ENCODE measurements around the gene ZNF529.
"Not testable (repeated sequence)": the region's sequence is repeated elsewhere in the genome, so short reads cannot be mapped to it uniquely, and the experiment has no call there.

ZNF529 gene

DNA sequence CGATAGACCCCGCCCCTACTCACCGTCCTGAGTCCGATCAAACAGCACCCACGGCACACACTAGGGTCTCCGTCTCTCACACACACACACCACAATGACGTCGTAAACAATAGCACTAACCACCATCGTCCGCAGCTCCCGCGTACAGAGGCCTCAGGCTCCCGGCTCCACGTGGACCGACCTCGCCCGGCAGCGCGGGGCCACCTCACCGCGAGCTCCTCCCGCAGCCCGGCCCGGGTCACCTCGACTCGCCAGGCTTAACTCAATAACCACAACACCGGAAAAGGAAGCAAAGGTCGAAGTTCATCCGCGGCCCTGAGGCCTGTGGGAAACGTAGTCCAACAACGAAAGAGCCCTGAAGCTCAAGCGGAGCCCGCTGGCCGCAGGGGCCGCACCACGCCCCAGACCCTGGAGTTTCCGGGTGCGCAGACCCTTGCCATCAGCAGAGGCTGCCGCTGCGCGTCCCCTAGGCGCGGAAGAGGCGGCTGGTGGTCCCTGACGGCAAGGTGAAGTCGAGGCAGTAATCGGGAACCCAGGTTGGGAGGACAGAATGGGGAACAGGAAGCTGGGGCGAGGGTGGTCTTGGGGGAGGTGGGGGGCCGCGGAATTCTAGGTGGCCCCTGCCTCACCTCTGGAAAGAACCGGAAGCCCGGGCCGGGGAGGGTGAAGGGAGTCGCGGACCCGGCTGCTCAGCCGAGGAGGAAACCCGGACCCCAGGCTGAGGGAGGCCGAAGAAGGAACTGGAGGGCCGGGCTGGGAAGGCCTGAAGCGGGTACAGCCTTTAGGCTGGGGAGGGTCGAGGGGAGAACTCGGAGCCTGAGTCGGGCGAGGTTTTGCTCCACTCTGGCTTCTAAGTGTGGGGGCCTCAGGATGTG, at the start of gene ZNF529:
Gene ZNF529, minus strand, starts transcription at position 273 of the 875 bp plus-strand sequence. CDS start 946 bp downstream, outside the sequence.
- peak; percentile 75 to 81 for DNase-seq (ENCODE audit: low read depth in 2 of 2)

DNA sequence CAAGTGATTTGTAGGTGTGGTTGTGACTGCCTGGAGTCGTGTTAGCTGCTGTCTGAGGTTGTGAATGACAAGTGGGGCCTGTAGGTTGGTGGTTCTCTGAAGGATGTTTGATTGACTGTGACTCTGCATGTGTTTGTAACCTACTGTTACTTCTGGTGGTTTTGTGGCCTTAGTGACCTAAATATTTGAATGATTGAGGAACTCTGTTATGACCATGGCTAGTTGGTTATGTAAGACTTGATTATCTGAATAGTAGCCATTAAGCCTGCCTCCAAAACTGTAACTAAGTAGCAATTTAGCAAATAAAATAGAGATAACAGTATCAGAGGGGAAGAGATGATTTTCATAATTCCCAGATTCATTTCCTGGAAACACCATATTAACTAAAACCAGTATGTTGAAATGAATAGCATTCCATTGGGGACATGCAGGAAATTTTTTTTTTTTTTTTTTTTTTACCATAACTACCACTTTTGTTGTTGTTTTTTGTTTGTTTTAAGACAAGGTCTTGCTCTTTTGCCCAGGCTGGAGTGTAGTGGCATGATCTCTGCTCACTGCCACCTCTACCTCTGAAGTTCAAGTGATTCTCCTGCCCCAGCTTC, 32.9 kb upstream of the ZNF529 start:
- DNase-seq (ENCODE audit: low read depth in 2 of 2), result no peak

DNA sequence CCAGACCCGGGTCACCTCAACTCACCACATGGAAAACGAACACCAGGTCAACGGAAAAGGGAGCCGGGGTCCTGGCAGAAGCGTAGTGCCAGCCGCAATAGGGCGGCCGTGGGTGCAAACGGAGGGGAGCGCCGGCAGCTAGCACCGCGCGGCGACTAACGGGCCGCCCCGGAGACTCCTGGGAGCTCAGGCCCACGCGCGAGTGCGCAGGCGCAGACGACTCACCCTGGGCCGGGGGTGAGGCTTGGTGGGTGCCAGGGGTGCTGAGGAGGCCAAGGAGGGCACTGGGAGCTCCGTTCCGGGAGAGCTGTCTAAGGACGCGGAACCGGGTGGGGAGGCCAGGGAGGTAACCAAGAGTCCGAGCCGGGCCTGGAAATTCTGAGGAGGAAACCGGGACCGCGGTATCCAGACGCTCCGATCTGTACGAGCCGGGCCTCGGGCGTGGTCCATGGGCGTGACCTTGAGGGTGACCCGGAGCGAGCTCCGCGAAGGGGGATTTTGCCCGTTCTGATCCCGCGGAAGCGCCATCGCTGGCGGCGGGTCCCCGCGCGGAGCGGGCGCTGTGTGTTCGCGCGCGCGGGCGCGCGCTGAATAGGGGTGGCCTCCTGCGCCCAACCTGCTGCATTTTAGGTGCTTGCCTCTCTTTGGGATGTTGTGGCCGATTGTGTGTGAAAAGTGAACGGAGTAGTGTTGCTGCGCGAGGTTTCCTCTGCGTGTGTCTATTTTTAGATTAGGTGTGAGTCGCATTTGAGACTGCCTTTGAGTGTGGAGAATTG, 32.2 kb upstream of the ZNF529 start, which contains the start of gene ZNF382:
Gene ZNF382, plus strand, starts transcription at position 213 of the 776 bp plus-strand sequence. CDS start 4,602 bp downstream, outside the sequence.
- DNase-seq (ENCODE audit: low read depth in 2 of 2), result peak; percentile 81 to 85

DNA sequence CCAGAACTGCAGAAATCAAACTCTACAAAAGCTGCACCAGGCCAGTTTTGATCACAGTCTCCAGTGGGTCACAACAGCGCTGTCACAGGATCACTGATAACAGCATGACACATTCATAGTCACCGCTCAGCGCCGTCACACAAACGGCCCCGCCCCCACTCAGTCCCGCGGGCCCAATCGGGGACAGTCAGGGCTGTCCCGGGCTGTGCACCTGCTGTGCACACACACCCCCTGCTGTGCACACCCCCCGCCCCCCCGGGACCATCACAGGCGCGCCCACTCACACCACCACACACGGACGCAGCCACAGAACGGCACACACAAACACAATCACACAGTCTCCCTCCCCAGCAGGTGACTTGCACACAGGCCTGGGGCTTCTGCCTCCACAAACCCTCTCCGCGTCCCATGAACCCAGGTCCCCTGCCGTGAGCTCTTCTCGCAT, 31.6 kb upstream of the ZNF529 start:
- DNase-seq (ENCODE audit: low read depth in 2 of 2), result peak; percentile 84 to 85

DNA sequence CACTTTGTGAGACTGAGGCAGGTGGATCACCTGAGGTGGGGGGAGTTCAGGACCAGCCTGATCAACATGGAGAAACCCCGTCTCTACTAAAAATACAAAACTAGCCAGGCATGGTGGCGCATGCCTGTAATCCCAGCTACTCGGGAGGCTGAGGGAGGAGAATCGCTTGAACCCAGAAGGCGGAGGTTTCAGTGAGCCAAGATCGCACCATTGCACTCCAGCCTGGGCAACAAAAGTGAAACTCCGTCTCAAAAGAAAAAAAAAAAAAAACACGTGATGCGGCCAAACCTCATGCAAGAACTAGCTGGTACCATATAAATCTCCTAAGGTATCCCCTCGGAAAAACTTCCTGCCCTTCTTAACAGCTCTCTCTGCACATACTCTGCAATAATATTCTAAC, 29.6 kb upstream of the ZNF529 start:
- DNase-seq (ENCODE audit: low read depth in 2 of 2), result not testable (repeated sequence)

DNA sequence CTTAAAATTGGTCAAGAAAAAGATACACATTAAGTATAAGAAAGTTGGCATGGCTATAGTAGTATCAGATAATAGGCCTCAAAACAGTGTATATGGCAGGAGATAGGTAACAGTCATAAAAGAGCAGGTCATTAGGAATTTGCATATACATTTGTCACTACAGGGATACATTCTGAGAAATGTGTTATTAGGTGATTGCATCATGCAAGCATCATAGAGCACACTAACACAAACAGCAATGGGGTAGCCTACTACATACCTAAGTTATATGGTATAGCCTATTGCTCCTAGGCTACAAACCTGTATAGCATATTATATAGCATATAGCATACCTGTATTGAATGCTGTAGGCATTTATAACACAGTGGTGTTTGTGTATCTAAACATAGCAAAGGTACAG, 6.2 kb upstream of the ZNF529 start:
- DNase-seq (ENCODE audit: low read depth in 2 of 2), result no peak

DNA sequence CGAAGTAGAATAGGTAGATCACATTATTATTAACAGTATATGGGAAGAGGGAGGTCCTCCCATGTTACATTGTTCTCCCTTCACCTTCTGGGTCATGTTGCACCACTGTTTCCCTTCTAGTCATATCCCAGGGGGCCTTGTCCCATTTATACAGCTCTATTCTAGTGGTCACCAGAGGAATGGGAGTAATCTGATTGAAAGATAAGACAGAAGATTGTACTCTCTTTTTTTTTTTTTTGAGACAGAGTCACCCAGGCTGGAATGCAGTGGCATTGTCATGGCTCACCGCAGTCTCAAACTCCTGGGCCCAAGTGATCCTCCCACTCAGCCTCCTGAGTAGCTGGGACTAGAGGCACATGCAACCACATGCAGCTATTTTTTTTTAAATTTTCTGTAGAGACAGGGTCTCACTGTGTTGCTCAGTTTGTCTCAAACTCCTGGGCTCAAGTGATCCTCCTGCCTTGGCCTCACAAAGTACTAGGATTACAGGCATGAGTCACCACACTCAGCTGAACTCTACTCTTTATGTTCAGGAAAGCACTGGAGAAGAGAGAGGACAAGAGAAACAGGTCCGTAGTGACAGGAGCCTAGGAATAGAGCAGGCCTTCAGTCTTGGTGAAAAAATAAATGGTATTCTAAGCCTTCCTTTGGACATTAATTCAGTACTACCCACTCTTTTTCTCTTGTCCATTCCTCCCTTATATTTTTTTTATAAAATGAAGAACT, 4.3 kb upstream of the ZNF529 start:
- no peak for DNase-seq (ENCODE audit: low read depth in 2 of 2)

DNA sequence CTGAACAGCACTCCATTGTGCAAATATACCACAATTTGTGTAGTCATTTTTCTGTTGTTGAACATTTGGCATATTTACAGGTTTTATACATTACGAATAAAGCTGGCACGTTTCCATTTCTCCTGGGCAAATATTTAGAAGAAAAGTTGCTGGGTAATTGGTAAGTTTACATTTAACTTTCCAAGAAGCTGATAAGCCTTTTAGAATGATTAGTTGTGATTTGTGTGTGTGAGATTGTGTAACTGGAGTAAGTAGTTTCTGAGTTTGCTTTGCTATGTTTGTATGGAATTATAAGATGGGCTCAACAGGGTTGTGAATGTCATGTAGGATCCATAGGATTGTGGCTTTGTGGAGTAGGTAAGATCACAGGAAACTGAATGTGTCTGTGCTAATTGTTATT, 1.6 kb upstream of the ZNF529 start:
- no peak for DNase-seq (ENCODE audit: low read depth in 2 of 2)

DNA sequence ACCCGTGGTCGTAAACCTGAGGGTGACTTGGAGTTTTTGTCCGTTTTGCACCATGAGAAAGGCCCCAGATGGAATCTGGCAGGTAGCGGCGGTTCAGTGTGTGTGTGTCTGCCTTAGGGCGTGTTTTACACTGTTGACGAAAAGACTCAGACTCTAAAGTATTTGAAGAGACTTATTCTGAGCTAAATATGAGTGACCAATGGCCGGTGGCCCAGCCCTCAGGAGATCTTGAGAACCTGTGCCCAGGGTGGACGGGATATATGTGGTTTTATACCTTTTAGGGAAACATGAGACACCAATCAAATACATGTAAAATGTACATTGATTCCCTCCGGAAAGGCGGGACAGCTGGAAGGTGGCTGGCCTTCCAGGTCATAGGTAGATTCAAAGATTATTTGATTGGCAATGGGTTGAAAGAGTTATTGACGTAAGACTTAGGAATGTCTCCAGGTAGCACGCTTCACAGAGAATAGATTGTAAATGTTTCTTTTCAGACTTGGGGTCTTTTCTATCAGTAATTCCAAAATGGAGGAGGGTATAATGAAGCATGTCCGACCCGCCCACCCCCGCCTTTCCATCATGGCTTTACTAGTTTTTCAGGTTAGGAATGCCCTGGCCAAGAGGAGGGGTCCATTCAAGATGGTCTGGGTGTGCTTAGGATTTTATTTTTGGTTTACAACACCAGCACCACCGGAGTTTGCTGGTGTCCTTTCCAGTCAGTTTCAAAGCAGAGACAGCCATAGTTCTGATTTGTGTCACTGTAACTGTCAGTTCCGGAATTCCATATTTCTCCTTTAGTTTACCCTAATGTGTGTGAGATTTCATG, 1.0 kb upstream of the ZNF529 start:
- DNase-seq (ENCODE audit: low read depth in 2 of 2), result no peak

DNA sequence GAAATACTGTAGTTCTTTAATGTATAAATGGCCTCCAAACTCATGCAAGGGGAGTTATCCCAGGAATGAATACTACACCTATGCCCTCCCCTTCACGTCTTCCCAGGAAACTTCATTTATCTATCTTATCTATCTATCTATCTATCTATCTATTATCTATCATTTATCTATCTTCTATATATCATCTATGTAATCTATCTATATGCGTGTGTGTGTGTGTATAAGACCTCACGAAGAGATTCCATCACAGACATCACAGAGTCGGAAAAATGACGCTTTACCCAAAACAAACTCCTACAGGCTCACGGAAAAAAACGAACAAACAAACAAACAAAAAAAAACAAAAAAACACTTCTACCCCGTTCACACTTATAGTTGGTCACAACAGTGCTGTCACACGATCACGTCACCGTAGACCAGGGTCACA, 486 bp downstream of the ZNF529 start:
- DNase-seq (ENCODE audit: low read depth in 2 of 2), result no peak

DNA sequence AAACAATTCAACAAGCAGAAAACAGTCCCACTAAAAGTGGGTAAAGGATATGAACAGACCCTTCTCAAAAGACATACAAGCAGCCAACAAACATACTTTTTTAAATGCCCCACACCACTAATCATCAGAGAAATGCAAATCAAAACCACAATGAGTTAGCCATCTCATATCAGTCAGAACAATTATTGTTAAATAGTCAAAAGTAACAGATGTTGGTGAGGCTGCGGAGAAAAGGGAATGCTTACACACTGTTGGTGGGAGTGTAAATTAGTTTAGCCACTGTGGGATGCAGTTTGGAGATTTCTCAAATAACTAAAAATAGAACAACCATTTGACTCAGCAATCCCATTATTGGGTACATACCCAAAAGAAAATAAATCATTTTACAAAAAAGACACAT, 8.7 kb downstream of the ZNF529 start:
- DNase-seq (ENCODE audit: low read depth in 2 of 2), result no peak

DNA sequence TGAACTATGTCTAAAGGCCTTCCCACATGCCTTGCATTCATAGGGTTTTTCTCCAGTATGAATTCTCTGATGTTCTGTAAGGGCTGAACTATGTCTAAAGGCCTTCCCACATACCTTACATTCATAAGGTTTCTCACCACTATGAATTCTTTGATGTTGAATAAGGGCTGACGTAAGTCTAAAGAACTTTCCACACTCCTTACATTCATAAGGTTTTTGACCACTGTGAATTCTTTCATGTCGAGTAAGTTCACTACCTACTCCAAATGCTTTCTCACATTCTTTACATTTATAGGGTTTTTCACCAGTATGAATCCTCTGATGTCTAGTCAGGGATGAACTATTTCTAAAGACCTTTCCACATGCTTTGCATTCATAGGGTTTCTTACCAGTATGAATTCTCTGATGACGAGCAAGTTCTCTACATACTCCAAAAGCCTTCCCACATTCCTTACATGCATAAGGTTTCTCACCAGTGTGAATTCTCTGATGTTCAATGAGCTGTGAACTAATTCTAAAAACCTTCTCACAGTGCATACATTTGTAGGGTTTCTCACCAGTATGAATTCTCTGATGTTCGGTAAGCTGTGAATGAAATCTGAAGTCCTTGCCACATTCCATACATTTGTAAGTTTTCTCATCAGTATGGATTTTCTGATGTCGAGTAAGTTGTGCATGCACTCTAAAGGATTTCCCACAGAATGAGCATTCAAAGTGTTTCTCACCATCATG, 25.9 kb downstream of the ZNF529 start:
- no peak for DNase-seq (ENCODE audit: low read depth in 2 of 2)

DNA sequence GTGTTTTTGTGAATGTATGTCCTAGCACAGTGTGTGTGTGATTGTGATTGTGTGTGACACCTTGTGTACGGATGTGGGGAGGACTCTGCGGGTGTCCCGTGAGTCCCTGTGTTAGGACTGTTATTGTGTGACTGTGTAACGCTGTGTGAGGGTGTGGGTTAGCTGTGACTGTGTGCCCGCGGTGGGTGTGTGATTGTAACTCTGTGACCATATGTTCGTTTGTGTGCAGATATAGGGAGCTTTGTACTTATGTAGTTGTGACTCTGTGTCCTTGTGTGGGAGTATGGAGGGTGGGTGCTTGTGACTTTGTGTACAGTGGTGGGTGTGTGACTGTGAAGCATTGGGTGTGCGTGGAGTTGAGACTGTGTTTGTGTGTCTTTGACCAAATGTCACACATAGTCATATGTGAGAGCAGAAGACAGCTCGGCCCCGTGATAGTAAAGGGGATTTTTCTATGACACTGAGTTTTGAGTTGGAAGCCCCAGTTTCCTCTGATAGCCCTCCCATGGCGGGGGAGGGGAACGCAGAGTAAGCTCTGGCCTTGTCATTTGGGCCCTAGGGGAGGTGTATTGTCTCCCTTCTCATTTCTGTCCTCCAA, 44.1 kb downstream of the ZNF529 start:
- DNase-seq (ENCODE audit: low read depth in 2 of 2), result peak; percentile 6 to 9

DNA sequence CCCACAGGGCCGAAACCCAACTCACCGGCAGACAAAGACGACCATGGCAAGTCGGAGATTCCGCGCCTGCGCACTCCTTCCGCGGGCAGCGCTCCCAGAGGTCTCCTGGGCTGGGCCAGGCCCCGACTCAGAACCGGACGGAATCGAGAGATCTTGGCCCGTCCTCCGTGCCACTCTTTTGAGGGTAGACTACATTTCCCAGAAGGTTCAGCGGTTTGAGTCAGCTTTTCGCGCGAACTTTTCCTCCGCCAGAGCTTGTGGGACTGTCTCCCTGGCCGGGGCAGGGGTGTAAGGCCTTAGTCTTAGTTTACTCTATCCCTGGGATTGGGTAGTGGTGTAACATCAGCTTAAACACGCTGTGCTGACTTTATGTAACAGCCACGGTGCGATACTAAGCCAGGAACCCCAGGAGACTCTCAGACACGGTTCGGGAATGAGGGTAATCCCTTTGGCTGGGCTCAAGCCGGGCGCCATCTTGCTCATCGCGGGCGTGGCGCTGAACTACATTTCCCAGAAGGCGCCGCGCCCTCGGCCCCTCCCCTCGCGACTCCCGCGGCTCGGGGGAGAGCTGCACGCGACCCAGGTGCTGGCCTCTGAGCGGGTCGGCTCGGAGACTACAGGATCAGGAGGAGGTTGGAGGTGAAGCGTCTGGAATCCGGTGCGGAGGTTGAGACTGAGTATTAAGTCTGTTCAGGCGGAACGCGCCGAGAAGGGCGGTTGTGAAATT, 44.7 kb downstream of the ZNF529 start, which contains the start of gene ZNF260:
Gene ZNF260, minus strand, starts transcription at position 78 of the 727 bp plus-strand sequence. CDS start 13,033 bp downstream, outside the sequence.
- peak; percentile 89 for DNase-seq (ENCODE audit: low read depth in 2 of 2)

DNA sequence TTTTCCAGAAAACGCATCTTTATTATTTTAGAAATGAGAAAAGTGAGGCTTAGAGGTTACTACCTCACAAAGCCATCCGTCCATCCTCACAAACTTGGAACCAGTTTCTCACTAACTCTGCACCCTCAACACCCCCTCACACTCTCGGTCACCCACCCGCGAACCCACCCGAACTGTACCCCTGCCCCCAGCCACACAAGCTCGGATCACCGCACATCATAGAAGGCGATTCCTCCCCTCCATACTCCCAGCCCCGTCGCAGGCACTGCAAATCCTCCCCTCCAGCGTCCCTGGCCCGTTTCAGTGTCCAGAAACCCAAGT, 45.3 kb downstream of the ZNF529 start:
- no peak for DNase-seq (ENCODE audit: low read depth in 2 of 2)

DNA sequence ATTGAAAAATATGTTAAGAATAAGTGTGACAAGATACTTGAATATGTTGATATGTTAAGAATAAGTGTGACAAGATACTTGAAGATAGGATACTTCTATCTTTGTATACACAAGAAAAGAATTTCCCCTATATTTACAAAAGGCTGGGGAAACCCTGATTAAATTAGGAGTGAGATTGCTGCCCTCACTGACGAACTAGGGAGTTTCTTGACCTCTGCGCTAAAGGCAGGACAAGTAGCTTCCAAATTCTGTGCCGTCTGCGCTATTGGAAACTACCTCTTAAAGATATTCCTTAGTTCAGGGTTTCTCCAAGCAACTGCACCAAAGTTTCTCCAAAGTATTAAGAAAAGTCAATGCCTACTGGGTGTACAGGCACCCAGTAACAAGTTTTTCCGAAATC, 45.8 kb downstream of the ZNF529 start:
- DNase-seq (ENCODE audit: low read depth in 2 of 2), result no peak

DNA sequence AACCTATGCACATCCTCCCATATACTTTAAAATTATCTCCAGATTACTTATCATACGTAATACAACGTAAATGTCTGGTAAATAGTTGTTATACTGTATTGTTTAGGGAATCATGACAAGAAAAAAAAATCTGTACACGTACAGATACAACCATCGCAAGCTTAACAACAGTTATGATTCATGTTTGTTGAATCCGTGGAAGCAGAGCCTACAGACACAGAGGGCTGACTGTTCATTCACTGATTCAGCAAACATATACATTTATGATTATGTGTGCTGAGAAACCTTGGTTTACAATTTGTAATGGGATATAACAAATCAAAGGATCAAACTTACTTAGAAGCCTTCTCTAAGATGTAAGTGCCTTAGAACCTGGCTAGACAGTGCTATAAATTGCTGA, 46.5 kb downstream of the ZNF529 start:
- DNase-seq (ENCODE audit: low read depth in 2 of 2), result no peak

DNA sequence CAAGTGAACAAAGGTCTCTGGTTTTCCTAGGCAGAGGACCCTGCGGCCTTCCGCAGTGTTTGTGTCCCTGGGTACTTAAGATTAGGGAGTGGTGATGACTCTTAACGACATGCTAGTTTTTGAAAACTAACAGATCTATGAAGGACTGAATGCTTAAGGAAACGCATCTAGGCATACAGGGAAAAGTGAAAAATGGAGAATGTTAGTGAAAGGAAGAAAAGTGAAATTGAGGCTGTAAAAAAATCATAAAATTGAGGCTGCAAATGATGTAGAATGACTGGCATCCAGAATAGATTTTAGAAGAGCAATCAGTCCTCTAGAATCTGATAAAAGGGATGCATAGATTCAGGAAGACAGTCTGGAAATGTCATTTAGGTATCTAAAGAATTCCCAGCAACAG, 48.5 kb downstream of the ZNF529 start:
- DNase-seq (ENCODE audit: low read depth in 2 of 2), result no peak
